ENCODE results near the gene CREBBP. TPM values are rescaled to one million over a fixed set of nuclear protein-coding genes. Genes with fewer than 3 reads are reported as not detected.

Gene CREBBP
- polyA plus RNA-seq, 4 donors, result 70.0 to 94.1 (median 84.9) TPM

DNA sequence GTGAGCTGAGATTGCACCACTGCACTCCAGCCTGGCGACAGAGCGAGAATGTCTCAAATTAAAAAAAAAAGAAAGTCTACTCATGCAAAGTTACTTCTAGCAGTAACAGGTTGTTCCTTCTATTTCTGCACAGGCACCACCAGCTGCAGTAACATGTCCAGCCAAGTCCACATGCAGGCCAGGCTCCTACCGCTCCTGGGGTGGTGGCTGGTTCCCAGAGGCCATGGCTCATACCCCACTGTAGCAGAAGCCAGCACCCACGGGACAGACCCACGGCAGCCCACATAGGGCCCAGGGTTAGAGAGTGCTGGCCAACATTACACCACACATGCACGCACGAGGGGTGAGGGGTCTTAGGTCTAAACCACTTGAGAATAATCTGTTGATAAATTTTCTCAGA lies 136.5 kb downstream of the CREBBP start:
- DNase-seq (ENCODE audit: low read depth in 4 of 4, low spot score in 3 of 4), result no peak

DNA sequence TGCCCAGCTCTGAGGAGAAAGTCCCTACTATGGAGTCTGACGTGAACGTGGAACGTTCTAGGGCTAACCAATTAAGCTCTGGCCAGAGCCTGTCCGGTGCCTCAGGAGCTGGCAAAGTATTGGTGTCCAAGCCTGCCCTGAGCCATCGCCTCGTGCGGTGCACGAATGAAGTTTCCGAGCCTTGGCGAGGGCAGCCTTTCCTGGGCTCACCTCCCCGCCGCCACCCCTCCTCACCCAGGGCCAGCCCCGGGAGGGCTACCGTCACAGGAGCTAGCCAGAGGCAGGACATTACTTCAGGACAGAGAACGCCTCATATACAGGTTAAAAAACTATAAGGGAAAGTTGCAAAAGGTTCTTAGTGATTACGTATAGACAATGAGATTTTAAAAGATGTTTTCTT lies 139.6 kb downstream of the CREBBP start:
- DNase-seq (ENCODE audit: low read depth in 4 of 4, low spot score in 3 of 4), result no peak

DNA sequence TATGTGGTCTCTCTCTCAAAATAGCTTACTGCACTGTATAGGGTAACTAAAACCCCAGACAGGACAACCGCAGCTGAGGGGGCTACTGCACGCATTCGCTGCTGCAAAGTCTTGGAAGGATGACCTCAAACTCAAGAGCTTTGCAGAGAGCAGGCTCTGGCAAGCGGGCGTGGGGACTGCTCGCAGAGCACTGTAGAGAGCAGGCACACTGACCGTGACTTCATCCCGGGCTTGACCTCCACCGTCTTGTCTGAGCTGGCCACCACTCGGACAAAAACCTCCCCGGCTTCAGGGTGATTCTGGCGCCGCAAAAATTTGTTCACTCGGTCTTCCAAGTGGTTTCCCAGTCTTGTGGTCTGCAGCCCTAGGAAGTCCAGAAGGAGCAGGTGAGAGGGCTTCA lies 140.3 kb downstream of the CREBBP start:
- no peak for DNase-seq (ENCODE audit: low read depth in 4 of 4, low spot score in 3 of 4)

DNA sequence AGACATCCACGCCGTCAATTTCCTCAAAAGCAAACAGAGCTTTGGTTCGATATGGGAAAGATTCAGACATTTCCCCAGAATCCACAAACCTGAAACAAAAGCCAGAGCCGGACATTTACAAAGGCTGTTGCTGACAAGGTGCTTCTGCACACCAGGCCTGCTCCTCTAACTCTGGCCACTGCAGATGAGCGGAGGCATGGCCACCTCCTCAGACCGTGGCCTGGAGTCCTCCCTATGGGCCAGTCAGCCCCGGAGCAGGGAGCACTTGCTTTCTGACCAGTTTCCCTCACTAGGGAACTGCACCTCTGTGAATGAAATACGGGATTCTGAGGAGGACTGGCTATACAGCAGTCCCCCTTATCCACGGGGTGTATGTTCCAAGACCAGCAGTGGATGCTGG lies 140.9 kb downstream of the CREBBP start:
- no peak for DNase-seq (ENCODE audit: low read depth in 4 of 4, low spot score in 3 of 4)

DNA sequence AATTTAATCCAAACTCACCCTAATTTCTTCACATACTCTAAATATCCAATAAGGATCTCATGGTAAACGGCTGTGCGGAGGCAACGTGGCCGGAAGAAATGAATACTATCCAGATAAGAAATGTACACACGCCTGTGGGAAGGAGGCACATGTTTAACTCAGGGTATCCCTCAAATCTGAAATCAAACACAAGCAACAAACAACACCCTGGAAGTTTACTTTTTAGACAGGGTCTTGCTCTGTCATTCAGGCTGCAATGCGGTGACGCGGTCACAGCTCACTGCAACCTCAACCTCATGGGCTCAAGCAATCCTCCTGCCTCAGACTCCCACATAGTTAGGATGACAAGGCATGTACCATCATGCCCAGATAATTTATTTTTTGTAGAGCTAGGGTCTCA lies 142.0 kb downstream of the CREBBP start:
- no peak for DNase-seq (ENCODE audit: low read depth in 4 of 4, low spot score in 3 of 4)

DNA sequence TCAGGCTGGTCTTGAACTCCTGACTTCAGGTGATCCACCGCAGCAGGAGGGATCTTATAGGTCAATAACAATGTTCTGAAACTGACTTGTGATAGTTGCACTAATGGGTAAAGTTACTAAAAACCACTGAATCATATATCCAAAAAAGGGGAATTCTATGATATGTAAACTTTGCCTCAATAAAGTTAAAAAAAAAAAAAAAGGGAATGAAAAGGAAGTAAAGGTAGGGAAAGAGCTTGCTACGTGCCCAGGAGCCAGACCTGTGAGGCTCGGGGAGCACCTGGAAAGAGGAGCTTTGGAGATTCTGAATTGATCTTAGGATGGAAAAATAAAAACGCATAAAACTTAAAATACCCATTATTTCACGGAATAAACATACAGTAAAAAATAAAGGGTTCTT lies 142.4 kb downstream of the CREBBP start:
- DNase-seq (ENCODE audit: low read depth in 4 of 4, low spot score in 3 of 4), result no peak

DNA sequence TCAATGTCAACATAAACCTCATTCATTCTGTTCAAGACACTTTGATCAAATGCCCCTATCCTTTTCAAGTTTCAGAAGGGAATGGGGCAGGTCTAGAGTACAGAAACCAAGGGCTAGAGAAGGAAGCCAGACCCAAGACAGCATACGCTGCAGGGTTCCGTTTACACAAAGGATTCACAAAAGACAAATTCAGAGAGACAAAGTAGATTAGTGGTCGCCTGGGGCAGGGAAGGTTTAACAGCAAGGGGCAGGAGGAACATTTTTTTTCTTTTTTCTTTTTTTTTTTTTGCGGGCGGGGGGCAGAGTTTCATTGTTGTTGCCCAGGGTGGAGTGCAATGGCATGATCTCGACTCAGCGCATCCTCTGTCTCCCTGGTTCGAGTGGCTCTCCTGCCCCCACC lies 143.3 kb downstream of the CREBBP start:
- DNase-seq (ENCODE audit: low read depth in 4 of 4, low spot score in 3 of 4), result no peak

DNA sequence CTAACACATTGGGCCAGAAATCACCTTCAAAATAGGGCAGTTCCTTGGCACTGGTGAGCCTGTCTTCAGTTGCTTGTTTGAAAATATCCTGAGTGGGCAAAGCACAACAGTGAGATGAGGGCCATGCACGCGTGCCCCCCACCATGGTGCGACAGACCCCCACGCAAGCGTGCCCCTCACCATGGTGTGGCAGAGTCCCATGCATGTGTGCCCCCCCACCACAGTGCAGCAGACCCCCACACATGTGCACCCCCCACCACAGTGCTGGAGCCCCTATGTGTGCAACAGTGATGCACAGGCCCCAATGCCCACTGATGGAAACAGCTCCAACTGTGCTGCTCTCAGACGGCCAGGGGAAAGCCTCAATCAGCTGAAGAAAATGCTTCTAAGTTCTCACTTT lies 144.4 kb downstream of the CREBBP start:
- DNase-seq (ENCODE audit: low read depth in 4 of 4, low spot score in 3 of 4), result no peak

DNA sequence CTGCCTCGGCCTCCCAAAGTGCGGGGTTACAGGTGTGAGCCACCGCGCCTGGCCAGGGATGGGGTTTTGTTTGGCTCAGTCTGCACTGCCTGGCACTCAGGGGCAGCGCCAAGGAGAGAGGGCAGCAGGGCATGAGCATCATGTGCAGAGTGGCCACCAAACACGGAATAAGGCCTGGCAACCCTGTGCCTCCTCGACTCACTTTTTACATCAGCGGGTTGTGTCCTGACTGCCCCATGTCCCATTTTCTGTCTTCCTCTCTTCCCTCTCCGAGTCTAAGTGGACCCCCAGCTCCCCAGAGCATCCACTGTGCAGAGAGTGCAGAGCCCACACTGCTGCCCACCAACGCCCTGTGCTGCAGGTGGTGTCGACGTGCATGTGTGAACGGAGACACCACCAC lies 145.0 kb downstream of the CREBBP start:
- no peak for DNase-seq (ENCODE audit: low read depth in 4 of 4, low spot score in 3 of 4)

DNA sequence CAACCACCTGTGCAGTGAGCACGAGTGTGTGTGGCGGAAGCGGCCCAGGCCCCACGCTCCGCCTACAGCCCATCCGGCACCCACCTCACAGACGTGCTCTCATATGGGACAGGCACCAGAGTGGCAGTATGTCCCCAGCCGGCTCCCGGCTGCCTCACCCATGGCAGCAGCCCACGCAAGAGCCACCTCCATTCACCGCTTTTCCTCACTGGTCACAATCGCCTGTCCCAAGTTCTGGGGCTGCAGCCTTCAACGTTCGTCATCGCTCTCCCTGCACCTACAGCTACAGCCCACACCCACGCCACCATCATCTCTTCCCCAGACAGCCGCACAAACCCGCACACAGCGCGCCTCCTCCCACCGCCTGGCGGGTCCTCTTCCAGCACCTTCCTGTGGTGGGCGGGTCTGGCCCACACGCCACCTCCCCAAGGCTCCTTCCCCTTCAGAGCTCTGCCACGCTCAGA lies 145.7 kb downstream of the CREBBP start:
- DNase-seq (ENCODE audit: low read depth in 4 of 4, low spot score in 3 of 4), result no peak

DNA sequence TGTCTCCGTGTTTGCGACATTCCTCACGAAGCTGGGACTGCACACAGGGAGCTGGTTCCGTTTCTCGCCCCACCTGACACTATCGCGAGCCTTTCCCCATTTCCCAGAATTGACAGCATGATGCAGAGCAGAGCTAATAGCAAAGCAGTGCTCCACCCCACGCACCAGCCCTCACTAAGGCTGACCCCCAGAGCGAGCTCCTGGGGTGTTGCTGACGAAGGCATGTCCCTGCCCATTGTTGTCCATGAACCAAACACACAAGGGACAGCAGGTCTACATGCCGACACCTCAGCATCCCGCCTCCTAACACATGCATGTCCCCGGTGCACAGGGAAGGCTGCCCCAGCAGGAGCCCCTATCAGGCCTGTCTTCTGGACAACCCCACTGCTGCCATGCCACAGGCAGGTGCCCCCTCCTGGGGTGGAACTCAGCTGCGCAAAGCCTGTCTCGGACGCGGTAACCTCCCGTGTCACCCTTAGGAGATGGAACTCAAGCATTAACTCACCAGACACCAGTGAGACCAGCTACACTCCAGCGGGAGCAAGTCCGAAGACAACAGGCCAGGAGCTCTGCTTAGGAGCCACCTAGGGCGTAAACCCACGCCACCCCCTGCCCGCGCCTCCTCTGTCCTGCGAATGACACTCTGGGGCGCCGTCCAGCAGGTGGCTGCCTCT lies 146.3 kb downstream of the CREBBP start:
- DNase-seq (ENCODE audit: low read depth in 4 of 4, low spot score in 3 of 4), result no peak

DNA sequence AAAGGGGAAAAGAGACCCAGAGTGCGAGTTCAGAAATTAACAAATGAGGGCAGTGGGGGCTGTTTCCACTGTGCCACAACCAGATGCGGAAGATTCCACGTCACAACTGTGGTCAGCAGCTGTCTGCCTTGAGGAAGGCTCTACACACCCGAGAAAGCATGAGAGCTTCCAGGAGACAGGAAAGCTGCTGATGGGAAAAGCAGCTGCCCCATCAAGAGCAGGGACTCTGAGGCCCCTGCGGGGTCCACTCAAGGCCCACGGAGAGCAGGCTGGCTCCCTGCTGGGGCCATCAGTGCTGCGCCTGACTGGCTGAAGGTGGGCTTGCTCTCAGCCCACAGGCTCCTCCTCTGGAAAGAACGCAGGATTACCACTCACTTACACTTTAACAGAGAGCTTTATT lies 148.3 kb downstream of the CREBBP start:
- no peak for DNase-seq (ENCODE audit: low read depth in 4 of 4, low spot score in 3 of 4)

DNA sequence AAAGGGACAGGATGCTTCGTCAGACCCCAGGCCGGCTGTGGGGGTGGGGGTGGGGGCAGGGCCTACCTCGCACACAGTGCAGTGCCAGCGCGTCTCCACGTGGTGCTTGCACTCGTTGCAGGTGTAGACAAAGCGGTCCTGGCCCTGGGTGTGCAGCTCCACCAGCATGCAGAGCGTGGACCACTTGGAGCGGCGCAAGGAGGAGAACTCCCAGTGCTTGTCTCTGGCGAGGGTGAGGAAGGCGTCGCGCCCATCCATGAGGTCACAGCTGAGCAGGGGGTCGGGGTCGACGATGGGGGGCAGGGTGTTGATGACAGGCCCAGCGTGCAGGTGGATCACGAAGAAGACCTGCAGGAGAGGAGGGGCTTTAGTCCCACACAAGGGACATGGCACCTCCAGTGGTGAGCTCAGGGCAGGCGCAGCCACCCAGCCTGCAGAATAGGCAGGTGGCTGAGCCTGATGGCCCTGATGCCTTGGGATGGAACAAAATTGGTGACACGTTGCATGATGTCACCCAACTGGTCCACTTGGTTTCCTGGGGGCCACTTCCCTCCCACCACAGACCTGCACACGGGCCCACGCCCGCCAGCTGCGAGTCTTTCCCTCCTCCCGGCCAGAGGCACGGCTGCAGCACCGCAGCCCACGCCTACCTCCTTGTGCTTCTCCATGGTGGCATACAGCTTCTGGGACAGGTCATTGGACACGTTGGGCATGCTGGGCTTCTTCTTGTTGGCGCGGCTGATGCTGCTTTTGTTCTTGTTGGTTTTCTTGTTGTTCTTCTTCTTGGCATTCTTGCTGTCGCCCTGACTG lies 149.2 kb downstream of the CREBBP start:
- DNase-seq (ENCODE audit: low read depth in 4 of 4, low spot score in 3 of 4), result no peak

DNA sequence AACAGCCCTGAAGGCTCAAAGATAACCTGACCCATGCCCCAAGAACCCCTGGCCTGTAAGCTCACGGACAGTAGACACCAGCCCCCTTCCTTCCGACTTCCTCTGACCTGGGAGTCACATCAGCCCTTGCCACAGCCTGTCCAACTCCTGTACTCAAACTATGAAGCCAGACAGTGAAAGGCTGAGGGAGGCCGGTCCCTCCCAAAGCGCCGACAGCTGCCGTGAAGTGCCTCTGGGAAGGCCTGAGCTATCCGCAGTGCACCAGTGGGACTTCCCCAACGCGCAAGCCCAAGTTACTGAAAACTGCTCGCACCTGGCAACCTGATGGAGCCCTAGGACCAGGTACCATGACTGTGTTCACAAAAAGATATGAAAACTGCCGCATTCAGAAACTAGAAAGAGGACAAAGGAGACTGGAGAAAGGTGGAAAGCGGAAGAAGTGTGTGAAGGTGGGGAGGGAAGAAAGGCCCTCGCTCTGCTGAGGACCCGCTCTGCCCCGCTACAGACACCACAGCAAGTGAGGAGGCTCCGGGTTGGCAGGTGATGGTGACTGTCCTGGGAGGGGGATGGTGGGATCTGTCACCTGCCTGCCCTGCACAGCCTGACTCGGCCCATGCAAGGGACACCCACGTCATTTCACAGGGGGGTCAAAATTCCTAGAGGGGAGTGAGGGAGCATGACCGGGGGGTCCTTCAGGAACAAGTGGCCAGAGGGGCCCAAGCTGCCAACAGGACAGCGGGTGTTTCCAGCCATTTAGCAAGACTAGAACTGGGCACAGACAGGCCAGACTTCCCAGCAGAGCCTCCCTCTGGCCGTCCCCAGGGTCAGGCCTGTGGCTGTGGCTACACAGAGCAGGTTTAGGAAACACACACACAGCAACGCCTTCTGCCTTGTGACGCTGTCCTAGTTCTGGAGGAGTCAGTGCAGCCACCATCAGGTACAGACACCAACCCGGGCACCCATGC lies 150.1 kb downstream of the CREBBP start:
- DNase-seq (ENCODE audit: low read depth in 4 of 4, low spot score in 3 of 4), result no peak

DNA sequence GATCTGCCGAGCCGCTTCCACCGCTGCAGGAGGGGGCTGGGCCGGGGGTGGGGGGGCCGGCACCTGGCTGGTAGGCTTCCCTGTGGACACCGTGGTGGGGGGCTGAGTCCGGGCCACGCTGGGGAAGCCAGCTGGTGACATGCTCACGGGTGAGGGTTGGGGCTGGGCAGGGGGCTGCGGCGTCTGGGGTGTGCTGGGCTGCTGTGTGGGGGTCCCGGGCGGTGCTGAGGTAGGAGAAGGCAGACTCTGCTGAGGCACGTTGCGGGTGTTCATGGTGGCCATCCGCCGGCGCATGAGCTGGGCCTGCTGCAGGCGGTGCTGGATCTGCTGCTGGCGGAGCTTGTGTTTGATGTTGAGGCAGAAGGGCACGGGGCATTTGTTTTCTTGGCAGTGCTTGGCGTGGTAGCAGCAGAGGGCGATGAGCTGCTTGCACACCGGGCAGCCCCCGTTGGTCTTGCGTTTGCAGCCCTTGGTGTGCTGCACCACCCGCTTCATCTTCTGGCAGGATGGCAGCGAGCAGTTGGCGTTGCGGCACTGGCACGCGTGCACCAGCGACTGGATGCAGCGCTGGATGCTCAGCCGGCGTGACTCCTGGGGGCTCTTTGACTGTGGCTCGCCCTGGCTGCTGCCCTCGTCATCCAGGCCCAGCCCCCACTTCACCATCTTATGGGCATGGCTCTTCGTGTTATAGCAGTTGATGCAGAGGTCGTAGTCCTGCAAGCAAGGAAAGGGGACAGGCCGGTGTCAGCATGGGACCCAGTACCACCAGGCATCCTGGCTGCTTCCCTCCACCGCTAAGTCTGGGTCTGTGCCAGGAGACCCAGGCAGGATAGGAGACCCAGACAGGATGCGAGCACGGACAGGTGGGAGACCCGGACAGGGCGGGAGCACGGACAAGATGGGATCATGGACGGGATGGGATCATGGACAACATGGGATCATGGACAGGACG lies 151.1 kb downstream of the CREBBP start:
- no peak for DNase-seq (ENCODE audit: low read depth in 4 of 4, low spot score in 3 of 4)

DNA sequence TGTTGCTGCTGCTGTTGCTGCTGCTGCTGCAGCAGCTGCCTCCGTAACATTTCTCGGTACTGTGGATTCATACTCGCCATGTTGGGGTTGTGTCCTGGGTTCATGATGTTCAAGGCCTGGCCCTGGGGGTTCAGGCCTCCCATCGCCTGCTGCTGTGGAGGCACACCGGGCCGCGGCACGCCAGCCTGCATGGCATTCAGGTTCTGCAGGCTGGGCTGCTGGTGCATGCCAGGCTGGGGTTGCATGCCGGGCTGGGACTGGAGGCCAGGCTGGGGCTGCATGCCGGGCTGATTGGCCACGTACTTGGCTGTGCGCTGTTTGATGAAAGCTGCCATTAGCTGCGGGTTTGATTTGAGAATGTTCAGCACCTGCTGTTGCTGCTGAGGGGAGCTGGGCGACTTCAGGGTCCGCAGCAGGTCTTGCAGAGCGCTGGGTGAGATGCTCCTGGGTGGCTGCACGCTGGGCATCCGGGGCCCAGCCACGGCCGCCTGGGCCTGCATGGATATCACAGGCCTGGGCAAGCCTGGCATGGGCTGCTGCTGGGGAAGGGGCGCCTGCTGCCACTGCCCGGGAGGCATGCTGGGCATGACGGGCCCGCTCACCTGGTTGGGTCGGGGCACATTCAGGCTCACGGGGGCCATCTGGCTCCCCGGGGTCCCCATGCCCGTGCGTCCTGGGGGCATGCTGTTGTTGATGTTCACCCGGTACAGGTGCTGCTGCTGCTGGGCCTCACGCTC lies 151.9 kb downstream of the CREBBP start:
- no peak for DNase-seq (ENCODE audit: low read depth in 4 of 4, low spot score in 3 of 4)

DNA sequence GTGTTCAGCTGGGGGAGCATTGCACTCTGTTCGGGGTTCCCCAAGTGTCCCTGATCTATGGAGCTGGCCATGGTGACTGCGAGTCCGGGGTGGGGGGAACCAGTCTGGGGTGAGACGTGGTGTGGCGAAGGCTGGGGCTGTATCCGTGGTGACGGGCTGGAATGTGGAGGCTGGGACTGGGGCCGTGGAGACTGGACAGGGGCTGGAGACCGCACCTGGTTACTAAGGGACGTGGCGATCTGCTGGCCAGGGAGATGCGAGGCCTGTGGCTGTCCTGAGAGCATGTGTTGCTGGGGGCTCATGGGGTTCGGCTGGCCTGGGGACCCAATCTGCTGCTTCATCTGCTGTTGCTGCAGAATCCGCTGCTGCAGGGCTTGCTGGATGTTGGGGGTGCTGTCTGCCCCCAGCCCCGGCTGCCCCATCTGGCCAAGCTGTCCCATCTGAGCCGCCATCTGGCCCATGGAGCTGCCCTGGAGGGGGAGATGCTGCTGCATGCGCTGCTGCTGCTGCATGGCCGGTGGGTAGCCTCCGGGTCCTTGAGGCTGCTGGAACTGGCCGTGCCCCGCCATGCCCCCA lies 152.6 kb downstream of the CREBBP start:
- DNase-seq (ENCODE audit: low read depth in 4 of 4, low spot score in 3 of 4), result no peak

DNA sequence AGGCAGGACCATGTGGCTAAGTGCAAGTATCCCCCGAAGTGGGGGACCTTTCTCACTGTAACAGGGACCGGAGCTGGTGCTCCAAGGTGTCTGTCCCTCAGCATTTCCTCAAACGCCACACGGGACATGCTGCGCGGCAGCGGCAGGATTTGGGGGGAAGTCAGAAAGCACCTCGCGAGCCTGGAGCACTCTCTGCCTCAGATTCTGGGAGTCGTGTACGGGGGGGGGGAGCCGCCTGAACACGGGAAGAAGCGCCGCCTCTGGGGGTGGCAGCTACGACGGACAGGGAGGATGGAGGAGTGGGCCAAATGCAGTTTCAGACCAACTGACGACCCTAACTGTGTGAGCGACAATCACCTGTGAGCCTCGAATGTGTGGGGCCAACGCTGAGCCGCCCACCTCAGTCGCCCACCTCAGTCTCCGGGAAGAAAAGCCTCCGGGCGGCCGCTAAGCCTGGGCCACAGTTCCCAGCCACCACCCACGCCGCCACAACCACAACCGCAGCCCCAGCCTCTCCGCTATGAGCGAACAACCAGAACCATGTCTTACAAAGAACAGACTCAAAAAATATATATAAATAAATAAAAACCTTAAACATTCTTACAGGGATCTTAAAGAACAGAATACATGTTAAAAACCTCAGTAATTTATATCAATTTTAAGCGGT lies 154.4 kb downstream of the CREBBP start:
- no peak for DNase-seq (ENCODE audit: low read depth in 4 of 4, low spot score in 3 of 4)
